ENCODE data around the gene CCNI.
"Not testable (repeated sequence)": the region's sequence is repeated elsewhere in the genome, so short reads cannot be mapped to it uniquely, and the experiment has no call there.

The CCNI gene

GRCh38 chr4:77037168-77037567, 38.6 kb downstream of the CCNI start:
- not testable (repeated sequence) for DNase-seq

- DNase-seq, result no peak
Measured at GRCh38 chr4:77036206-77036605, 39.6 kb downstream of the CCNI start.

- DNase-seq, result no peak
Measured at GRCh38 chr4:77035153-77035552, 40.6 kb downstream of the CCNI start.

- no peak for DNase-seq
Measured at GRCh38 chr4:77031544-77031943, 44.2 kb downstream of the CCNI start.

- not testable (repeated sequence) for DNase-seq
Measured at GRCh38 chr4:77029757-77030156, 46.0 kb downstream of the CCNI start.

GRCh38 chr4:77028246-77028645, 47.5 kb downstream of the CCNI start:
- no peak for DNase-seq

GRCh38 chr4:77026322-77026704, 49.5 kb downstream of the CCNI start:
- no peak for DNase-seq

- DNase-seq, result no peak
Measured at GRCh38 chr4:77025643-77026321, 50.0 kb downstream of the CCNI start.

- DNase-seq, result no peak
Measured at GRCh38 chr4:77023920-77024319, 51.9 kb downstream of the CCNI start.

- no peak for DNase-seq
Measured at GRCh38 chr4:77022560-77023179, 53.1 kb downstream of the CCNI start.

- no peak for DNase-seq
Measured at GRCh38 chr4:77021614-77022089, 54.1 kb downstream of the CCNI start.

GRCh38 chr4:77020017-77020416, 55.8 kb downstream of the CCNI start:
- no peak for DNase-seq

GRCh38 chr4:77015390-77015789, 60.4 kb downstream of the CCNI start:
- DNase-seq, result no peak

- no peak for DNase-seq
Measured at GRCh38 chr4:77014256-77014655, 61.5 kb downstream of the CCNI start.

GRCh38 chr4:77012726-77013125, 63.1 kb downstream of the CCNI start:
- DNase-seq, result no peak

GRCh38 chr4:77010841-77011354, 64.9 kb downstream of the CCNI start:
- DNase-seq, result no peak

- no peak for DNase-seq
Measured at GRCh38 chr4:77009511-77010115, 66.2 kb downstream of the CCNI start.

GRCh38 chr4:77007358-77008230, 68.2 kb downstream of the CCNI start:
- DNase-seq, result no peak

GRCh38 chr4:77006753-77007353, 68.9 kb downstream of the CCNI start:
- DNase-seq, result no peak

GRCh38 chr4:77003400-77003799, 72.4 kb downstream of the CCNI start:
- no peak for DNase-seq

- no peak for DNase-seq
Measured at GRCh38 chr4:77002321-77003107, 73.3 kb downstream of the CCNI start.

- DNase-seq, result no peak
Measured at GRCh38 chr4:77001907-77002306, 73.9 kb downstream of the CCNI start.
